H54 (cell line): ENCODE measurements around the gene ALG12.

ENCODE experiments used
- DNase-seq: peaks from one replicate; pipeline ENCODE4 v3.0.0; 2011; ENCODE audit warnings: low spot score, mixed read lengths; ENCODE audit not compliant: insufficient read length
- FAIRE-seq: peaks from 3 replicates; lab custom pipeline; 2011; peaks lifted over from hg19 to GRCh38; lab: Jason Lieb, UNC
- POLR2A ChIP-seq: IDR thresholded peaks from 2 replicates; pipeline ENCODE4 v1.6.1; 2011; ENCODE audit warnings: low read depth, mild to moderate bottlenecking, low read length

ALG12 gene

GRCh38 chr22:49884503-49885260 lies 33.6 kb downstream of the ALG12 start:
- DNase-seq (no peak), FAIRE-seq (no peak)
- TF ChIP-seq POLR2A = no peak

GRCh38 chr22:49884075-49884474 lies 34.2 kb downstream of the ALG12 start:
- FAIRE-seq = no peak
- DNase-seq = no peak
- TF ChIP-seq POLR2A = no peak

GRCh38 chr22:49883294-49883640 lies 35.0 kb downstream of the ALG12 start:
- FAIRE-seq (no peak), DNase-seq (no peak)
- no peak for TF ChIP-seq POLR2A

- no peak for TF ChIP-seq POLR2A
- DNase-seq (no peak), FAIRE-seq (no peak)
Measured at GRCh38 chr22:49882519-49883293, 35.5 kb downstream of the ALG12 start.

GRCh38 chr22:49881856-49882255 lies 36.4 kb downstream of the ALG12 start:
- TF ChIP-seq POLR2A = no peak
- FAIRE-seq (no peak), DNase-seq (no peak)

GRCh38 chr22:49880281-49880680 lies 38.0 kb downstream of the ALG12 start:
- no peak for TF ChIP-seq POLR2A
- DNase-seq (no peak), FAIRE-seq (no peak)

- no peak for TF ChIP-seq POLR2A
- no peak for FAIRE-seq
Measured at GRCh38 chr22:49879871-49880270, 38.4 kb downstream of the ALG12 start.

GRCh38 chr22:49878206-49878605 lies 40.0 kb downstream of the ALG12 start:
- no peak for TF ChIP-seq POLR2A
- no peak for DNase-seq
- no peak for FAIRE-seq

More at GRCh38 chr22:49879871-49880270, 38.4 kb downstream of the ALG12 start:
- no peak for DNase-seq

- no peak for FAIRE-seq
- TF ChIP-seq POLR2A = no peak
- no peak for DNase-seq
Measured at GRCh38 chr22:49877642-49878041, 40.6 kb downstream of the ALG12 start.

- TF ChIP-seq POLR2A = no peak
- DNase-seq = no peak
- FAIRE-seq = no peak
Measured at GRCh38 chr22:49873228-49873940, 44.9 kb downstream of the ALG12 start.

- no peak for FAIRE-seq
- no peak for TF ChIP-seq POLR2A
- no peak for DNase-seq
Measured at GRCh38 chr22:49872347-49872746, 45.9 kb downstream of the ALG12 start.

- no peak for TF ChIP-seq POLR2A
- FAIRE-seq (no peak), DNase-seq (no peak)
Measured at GRCh38 chr22:49871482-49871881, 46.8 kb downstream of the ALG12 start.

GRCh38 chr22:49869845-49870712 lies 48.2 kb downstream of the ALG12 start:
- DNase-seq (no peak), FAIRE-seq (no peak)
- TF ChIP-seq POLR2A = no peak
